Measurements from ENCODE around the gene SOX6.

SOX6 gene

DNA sequence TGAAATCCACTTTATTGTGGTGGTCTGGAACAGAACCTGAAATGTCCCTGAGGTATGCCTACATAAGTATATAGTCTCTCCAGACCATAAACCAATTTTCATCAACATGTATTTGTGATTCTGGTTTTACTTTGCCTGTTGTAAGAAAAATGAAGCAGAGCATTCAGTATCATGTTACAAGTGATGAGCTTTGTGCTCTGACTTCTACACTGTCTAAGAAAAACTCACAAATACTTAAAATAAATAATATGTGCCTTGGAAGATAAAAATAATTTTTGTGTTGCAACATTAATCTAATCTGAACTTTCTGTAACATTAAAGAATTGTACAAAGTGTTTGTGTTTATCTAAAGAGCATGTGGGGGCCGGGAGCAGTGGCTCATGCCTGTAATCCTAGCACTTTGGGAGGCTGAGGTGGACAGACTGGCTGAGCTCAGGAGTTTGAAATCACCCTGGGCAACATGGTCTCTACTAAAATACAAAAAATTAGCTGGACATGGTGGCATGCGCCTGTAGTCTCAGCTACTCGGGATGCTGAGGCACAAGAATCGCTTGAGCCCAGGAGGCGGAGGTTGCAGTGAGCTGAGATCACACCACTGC is 219.5 kb downstream of the SOX6 start:
- no peak for DNase-seq

DNA sequence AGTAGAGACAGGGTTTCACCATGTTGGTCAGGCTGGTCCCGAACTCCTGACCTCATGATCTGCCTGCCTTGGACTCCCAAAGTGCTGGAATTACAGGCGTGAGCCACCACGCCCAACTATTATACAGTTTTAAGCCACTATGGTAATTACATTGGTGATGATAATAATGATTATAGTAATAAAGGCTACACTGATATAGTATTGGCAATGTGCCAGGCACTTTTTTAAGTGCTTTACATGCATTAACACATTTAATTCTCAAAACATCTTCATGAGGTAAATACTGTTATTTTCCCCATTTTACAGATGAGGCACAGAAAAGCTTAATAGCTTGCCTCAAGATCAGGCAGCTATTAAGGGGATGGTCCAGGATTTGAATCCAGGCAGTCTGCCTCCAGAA is 222.5 kb downstream of the SOX6 start:
- DNase-seq: no peak

DNA sequence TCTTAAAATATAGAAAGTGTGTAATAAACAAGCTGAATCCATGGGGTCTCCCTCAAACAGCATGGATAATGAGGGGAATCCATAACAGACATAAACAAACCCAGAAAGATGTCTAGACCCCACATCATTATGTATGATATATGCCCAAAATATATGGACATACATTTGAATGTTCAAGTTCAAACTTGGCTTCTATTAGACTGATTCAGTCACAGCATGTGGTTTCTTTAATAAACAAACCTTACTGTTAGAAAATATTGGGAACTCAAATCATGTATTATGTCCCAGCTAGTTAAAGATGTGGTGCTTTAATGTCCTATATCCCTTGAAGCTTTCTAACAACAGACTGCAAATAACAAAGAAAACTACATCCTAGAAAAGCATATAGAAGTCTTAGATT is 228.6 kb downstream of the SOX6 start:
- DNase-seq: no peak

DNA sequence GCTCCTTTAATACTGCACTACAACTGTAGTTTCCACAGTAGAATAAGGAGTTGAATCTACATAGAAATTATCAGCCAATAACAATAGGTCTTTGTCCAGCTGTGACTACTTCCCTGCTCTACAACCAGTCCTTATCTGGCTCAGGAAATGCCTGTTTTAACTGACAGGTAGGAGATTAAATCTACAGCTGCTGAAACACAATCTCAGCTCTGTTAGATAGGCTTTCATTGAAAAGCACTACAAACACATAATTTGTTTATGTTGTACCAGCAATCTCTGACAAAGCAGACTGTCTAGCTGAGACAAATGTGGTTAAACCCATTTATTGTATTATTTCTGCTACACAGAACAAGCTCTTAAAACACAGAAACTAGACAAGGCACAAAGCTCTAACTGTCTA is 230.0 kb downstream of the SOX6 start:
- no peak for DNase-seq

DNA sequence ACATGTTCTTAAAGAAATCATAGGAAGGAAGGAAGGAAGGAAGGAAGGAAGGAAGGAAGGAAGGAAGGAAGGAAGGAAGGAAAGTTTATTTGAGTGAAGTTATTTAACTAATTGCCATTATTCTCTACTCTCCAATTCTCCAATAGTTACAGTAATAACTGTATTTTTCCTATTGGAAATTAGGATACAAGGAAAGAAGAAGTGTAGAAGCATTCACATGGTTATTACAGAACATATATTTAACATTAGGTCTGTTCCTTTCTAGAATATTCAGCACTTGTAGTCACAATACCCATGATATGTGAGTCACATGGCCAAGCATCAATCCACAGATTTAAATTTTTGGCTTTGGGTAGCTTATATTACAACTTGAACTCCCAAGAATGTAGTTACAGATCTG is 230.6 kb downstream of the SOX6 start:
- no peak for DNase-seq

DNA sequence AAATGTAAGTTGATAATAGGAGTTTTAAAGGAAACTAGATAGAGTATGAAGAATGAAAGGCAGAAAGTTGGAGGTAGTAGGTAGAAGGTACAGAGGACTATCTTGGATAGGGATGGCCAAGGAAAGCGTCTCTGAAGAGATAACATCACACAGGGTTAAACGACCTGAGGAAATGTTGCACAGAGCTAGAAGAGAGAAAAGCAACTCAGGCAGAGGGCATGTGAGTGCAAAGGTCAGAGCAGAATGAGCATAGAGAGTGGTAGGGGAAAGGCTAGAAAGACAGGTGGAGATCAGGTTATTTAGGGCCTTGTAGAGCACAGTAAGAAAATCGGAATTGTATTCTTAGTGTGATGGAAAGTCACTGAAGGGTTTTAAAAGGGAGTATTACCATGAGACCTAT is 232.0 kb downstream of the SOX6 start:
- DNase-seq: no peak

DNA sequence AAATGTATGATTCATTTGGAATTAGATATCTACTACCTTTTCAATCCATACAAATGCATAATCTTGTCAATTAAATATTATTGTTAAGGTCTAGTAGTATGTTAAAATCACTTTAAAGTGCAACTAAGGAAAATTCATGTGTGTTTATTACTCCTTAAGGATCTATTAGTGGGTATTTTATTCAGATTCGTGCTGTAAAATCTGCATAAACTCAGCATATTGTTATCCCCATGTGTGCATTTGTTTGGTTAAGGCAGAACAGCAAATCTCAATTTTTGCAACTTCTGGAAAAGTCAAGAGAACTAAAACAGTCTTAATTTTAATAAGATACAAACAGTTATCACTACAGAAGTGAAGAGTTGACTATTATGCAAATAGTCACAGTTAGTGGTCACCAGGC is 234.5 kb downstream of the SOX6 start:
- no peak for DNase-seq

DNA sequence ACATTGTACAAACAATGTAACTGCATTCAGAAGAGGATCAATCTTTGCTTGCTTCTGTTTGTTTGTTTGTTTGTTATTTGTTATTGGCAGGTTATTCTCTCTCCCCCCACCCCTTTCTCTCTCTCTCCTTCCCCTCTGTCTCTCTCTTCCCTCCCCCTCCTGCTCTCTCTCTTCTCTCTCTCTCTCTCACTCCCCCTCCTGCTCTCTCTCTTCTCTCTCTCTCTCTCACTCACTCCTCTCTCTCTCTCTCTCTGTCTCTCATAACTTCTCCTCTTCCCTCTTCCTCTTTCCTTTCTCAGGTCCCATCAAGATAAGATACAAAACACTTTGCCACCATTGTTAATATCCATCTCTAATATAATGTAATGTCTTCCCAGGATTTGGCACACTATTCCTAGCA is 236.3 kb downstream of the SOX6 start:
- no peak for DNase-seq

DNA sequence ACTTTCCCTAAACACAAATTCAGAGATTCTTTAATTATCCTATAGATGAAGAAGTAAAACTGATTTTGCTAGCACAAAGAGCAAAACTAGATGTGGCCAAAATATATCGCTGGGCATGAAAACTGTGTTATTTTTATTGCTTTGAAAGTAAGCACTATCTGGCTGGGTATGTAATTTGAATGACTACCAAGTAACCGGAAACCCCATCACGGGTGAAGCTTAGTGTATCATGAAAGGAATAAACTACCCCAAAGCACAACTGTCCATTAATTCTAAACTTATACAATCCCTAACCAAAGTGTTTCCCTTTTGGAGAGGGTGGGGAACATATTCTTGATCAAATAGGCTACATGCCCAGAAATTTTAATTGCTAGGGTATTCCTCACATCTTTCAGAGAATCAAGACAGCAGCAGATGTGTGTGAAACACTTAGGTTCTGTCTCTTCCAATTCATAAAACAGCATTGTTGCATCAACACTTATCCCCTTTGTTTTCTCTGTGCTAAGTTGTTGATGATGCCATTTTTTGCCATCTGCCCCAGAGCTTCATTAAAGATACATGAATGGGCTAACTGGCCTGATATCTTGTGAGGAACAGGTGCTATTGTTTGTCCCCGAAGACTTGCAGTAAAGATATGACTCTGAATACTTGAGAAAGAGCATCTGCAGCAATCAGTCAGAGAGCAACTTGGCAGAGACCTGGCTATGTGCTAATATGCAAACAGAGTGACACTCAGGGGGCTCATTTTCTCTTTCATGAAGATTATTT is 238.2 kb downstream of the SOX6 start:
- no peak for DNase-seq

DNA sequence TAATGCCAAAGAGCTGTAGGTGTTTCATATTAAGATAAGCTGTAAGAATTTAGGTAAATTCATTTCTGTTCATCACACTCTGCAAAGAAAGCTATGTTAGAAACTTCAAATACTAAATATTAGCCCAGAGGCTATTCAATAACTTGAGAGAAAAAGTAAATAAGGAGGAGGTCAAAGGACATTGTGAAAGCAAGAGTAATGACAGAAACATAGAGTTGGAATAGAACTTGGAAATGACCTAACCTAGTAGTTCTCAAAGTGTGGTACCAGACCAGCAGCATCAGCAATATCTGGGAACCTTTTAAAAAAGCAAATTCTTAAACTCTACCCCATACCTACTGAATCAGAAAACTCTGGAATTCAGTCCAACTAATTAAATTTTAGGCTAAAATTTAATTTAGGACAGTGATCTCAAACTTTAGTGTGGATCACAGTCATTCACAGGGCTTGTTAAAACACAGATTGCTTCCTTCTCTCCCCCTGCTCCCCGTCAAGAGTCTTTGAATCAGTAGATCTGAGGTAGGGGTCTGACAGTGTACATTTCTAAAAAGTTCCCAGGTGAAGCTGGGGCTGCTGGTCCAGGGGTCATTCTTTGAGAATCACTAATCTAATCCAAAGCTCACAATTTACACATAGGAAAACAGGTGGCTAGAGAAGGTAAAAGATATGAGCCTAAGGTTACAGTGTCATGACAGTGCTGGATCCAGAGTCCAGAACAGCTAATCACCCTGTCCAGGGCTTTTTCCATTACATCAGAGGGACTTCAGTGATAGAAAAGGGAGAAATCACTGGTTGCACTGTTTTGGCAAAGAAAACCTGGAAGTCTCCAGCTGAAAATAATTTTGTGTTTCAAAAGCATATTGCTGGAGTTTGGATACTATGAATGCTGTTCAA is 241.1 kb downstream of the SOX6 start:
- no peak for DNase-seq

DNA sequence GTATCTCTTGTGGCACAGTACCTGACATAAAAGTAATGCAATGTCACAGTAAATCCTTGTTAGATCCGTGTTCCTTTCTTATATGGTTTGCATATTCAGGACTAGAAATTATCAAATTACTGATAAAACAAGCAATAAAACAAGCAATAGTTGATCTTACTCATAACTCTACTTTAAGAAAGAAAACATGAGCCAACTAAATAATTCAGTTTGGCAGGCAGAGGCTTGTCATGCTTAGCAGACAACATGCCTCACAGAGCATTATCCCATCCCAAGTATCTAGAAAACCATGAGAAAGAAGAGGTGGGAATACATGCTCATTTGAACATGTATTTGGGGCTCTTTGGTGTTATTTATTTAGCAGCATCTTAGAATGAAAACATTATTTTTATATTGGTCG is 241.9 kb downstream of the SOX6 start:
- no peak for DNase-seq

DNA sequence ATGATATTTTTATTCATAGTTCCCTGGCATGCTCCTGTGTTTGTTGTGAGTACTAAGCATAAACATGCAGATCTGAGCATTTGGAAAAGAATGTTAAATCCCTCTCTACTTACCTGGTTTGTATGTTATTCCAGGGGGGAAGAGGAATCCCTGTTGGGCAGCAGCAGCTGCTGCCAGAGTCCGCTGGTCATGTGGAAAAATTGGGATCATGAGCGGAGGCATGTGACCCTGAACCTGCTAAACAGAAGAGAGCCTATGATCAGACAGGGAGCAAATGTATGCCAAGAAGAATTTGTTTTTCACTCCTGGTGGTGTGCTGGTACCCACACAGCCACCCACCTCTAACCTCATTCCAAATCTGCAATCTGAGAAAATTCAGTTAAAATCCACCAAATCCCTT is 244.7 kb downstream of the SOX6 start:
- no peak for DNase-seq

DNA sequence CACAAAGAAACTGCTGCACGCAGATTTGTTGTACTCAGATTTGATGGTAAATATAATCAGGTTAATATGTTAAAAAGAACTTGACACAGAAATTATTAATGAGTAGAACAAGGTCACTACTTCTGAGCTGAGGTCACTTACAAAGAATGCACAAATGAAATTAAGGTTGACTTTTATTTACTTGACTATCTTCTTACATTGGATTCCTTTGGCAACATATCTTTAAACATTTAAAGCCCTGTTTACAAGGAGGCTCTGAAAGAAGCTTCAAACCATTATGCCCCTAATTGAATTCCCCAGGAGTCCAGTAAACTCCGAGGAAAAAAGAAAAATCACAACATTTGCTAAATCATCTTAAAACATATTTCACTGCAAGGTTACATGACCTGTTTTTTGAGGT is 245.5 kb downstream of the SOX6 start:
- no peak for DNase-seq

DNA sequence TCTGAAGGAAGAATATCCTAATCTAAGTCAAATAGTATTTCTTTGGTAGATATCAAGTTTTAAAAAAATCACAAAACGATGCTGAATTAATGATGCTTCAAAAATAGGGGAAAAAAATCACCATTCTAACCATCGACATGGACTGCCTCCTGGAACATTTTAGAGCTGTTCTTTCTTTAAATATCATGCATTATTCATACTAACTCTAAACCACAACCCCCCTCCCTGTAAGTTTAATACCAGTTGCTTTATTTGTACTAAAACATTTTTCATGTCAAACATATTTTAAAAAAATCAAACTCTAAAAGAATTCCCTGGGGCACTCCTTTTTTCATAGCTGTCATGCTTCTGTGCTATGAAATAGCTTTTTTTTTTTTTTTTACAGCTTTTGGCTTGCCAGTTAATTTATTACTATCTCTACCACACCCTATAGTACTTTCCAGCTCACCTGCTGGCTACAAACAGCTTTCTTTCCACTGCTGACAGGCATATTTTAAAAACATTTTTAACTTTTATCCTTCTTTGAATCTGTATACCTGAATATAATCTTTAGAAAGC is 256.9 kb downstream of the SOX6 start:
- DNase-seq: no peak

DNA sequence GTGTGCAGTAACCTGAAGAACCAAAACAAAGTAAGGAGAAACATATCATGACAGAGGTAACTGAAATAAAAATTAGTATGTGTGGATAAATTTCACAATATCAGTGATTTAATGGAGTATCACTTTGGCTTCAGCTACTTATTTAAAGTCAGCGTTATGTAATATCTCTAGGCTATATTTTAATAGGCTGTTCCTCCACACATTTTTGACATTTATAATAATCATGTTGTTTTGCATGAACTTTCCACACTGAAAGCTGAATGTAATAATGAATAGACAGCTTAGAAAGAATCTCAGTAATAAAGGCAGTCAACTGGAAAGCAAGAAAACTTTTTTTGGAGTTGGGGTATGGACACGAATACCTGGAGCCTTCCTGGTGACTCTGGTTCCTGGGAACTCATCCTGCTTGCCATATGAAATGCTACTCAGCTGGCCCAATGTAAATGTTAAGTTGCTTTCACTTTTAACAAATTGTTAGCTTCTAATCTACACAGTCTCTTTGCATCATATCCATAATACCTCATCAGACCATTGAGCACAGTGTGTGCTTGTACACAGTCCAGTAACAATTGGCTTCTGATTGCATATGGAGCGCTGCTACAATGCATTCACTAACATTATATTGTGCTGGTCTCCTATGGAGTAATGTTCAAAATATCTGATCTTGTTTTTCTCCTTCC is 257.7 kb downstream of the SOX6 start:
- DNase-seq: no peak

DNA sequence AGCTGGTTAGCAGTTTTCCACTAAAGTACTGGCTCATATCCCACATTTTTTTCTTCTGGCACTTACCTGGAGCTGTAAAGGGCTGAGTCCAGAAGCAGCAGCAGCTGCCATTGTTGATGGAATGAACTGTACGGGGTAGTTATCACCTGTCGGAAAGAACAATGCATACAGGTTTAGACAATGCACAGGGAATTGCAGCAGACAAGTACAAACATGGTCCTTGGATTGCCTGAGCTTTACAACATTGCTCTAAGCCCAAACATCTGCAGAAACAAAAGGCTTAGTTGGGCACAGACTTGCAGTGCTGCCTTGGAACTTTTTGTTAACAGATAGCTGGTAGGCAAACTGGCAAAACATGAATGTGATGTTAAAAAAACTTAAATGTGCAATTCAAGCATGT is 258.8 kb downstream of the SOX6 start:
- DNase-seq: no peak

DNA sequence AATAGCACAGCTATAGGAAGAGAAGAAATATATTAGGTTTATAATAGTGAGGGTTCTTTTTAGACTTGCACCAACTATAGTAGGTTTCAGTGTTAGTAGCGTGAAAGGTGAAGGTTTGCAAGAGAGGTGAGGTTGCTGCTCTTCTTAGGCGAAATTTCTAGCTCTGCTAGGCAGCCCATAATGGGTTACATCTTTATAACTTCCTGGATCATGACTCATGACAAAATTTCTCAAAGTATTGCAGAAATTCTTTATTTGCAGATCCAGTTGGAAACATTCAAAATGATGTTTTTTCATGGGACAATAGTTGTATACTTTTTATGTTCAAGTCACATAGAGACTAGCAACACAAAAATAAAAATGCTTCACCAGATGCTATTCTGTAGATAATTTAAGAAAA is 260.0 kb downstream of the SOX6 start:
- no peak for DNase-seq

DNA sequence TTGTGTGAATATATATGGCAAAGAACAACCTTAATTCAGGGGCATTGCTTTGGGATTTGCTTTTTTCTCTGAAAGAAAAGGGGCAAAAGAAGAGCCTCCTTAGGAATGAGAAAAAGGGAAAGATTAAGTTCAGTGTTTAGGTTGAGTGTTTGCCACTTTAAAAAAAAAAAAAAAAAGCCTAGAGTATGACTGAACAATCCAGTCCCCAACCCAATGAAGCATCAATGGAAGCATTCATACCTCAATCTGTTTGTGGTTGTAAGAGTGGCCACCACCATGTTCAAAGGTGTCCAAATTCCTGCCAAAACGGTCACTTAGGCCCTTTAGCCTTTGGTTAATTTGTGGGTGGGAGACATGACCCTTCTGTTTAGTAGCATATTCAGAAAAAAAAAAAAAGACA is 260.6 kb downstream of the SOX6 start:
- DNase-seq: no peak

DNA sequence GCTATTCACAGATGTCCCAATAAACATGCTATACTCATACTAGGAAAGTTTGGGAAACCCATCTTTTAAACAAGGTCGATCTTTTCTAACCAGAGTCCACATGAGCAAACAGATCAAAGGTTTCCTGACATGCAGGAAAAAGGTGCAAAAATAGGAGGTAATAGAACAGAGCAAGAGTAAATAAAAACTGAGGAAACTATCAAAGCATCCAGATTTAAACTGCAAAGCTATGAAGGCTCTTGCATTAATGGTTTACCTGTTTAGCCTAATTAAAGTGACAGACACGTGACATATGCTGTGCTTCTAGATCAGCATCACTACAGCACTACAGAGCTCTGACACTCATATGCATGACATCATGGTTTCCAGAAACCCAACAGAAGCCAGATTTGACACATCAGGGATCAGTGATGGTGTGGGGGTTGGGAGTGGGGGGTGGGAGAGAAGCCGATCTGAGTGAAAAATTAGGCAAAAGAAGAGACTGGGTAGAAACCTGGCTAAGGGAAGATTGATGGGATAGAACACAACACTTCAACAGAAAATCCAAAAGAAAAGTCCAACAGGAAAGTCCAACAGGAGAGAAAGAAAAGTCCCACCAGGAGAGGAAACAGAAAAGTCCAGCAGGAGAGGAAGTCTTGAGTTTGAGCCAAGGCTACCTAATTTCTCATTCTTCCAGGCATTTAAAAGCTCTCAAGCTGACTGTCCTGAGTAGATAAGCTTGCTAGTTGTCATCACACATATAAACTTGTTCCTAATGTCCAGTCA is 262.3 kb downstream of the SOX6 start:
- DNase-seq: no peak

DNA sequence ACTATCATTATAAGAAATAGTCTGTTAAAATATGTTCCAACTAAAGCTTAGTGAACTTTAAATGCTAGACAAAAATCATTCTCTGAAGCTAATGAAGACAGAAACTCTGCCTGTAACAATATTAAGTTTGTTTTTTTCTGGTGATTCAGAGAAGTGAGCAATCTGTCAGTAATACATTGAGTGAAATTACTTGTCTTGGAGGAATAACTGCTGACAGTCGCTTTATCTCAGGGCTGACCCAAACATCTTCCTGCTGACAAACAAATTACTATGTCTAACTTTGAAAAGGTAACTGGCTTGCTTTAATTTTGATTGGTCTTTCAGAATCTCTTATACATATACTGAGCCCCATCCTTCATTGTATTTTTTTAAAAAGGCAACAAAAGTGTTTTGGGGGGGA is 264.5 kb downstream of the SOX6 start:
- DNase-seq: no peak

DNA sequence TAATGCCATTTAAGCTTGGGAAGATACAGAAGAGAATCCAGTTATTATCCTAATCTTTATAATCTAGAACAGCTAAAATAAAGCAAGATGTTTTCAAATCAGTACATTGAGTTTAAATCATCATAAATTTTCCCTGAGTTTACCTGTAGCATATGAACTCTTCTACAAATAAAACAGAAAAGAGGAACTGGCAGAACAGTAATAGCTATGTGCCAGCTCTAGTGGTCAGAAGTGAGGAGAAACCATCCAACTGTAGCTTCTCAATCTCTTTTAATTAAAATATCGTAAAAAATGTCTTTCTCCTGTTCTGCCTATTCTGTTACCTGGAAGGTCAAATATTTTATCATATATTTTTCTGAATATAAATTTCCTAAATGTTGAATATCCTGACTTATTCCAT is 266.9 kb downstream of the SOX6 start:
- no peak for DNase-seq

DNA sequence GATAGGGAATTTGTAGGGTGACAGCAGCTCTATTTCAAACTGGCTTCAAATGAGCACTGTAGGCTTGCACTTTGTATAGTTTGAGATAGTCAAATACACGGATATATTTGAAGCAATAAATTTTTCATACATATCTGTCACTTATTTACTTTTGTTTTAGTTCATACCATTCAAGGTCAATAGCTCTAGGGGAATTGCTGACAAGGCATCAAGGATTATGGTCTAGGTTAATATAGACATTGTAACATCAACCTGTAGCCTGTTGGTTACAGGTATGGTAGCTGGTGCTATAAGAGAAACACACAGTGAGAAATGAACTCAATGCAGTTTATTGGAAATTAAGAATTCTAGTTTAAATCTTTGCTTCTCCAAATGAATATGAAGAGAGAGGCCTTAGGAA is 267.6 kb downstream of the SOX6 start:
- no peak for DNase-seq
